Measurements from ENCODE around the gene LSAMP.

GRCh38 chr3:116337229-116337628 is 108.1 kb downstream of the LSAMP start:
- TF ChIP-seq CTCF (conservative IDR thresholded peaks at IDR 0.05; ENCODE audit: low read length) (no peak), EZH2phosphoT487 (IDR thresholded peaks at IDR 0.05; ENCODE audit: borderline replicate concordance) (no peak)
